Measurements from ENCODE around the gene POU2F3. TPM values are rescaled to one million over a fixed set of nuclear protein-coding genes. Genes with fewer than 3 reads are reported as not detected.
A peak's percentile ranks its signal among the peaks of the same experiment; 100 is the strongest.

Gene POU2F3
- total and polyA plus RNA-seq, 7 donors = not detected

DNA sequence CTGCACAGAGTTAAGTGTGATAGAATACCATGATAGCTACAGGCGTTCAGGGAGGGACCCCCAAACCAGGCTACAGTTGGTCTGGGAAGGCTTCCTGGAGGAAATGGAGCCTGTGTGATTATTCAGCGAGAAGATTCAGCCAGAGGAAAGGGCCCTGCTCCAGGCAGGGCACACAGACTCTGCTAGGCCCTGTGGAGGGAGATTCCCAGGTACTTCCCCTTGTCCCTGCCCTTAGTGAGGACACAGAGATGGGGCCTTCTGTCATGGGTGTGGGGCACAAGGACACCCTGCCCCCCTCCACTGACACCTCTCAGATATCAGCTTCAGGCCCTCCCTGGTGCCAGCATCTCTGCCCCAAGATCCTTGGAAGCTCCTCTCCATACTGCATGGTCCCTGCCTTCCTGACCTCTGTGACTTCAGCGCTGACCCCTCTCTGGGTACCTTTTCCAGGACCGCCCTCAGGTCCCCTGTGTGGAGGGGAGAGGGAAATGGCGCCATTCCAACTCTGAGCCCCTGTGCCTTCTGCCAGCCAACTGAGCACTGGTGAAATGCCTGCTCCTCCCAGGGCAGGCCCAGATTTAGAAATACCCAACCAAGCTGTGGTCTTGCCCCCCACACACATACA, 12.6 kb upstream of the POU2F3 start:
- Histone ChIP-seq H3K4me3 (no peak overlapping the region), H3K27ac (no peak overlapping the region), H3K36me3 (ENCODE audit: insufficient read depth in 1 of 2, low read depth in 1 of 2) (no peaks in the 10 kb centered on the region), H3K4me1 (peaks cover 14% of the 10 kb centered on the region), H3K27me3 (ENCODE audit: insufficient read depth in 3 of 3, low read length in 2 of 3) (no peaks in the 10 kb centered on the region), H3K9me3 (no peaks in the 10 kb centered on the region)
- intact Hi-C loops (cut with DNase I) = no loop called here
- ATAC-seq (no peak), DNase-seq (no peak)
- 94 to 98% (median 97%) methylated on average over 4 to 5 of the region's 5 CpGs for WGBS, 3 donors
- TF ChIP-seq, protein P1, sequence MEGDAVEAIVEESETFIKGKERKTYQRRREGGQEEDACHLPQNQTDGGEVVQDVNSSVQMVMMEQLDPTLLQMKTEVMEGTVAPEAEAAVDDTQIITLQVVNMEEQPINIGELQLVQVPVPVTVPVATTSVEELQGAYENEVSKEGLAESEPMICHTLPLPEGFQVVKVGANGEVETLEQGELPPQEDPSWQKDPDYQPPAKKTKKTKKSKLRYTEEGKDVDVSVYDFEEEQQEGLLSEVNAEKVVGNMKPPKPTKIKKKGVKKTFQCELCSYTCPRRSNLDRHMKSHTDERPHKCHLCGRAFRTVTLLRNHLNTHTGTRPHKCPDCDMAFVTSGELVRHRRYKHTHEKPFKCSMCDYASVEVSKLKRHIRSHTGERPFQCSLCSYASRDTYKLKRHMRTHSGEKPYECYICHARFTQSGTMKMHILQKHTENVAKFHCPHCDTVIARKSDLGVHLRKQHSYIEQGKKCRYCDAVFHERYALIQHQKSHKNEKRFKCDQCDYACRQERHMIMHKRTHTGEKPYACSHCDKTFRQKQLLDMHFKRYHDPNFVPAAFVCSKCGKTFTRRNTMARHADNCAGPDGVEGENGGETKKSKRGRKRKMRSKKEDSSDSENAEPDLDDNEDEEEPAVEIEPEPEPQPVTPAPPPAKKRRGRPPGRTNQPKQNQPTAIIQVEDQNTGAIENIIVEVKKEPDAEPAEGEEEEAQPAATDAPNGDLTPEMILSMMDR (IDR thresholded peaks at IDR 0.05) = no peak

GRCh38 chr11:120228794-120229384, 11.1 kb upstream of the POU2F3 start:
- intact Hi-C loops (cut with DNase I) = loop anchor here in 1 of 2 donors (2.0 kb wide), 1 partner anchor 56 kb away; no protein-coding TSS in a partner anchor
- peaks cover 7% of the 10 kb centered on the region for H3K4me1 ChIP-seq
- H3K4me3 ChIP-seq = no peak overlapping the region
- TF ChIP-seq, protein P1 (IDR thresholded peaks at IDR 0.05) = no peak
- H3K9me3 ChIP-seq = no peaks in the 10 kb centered on the region
- no peaks in the 10 kb centered on the region for H3K27me3 ChIP-seq (ENCODE audit: insufficient read depth in 3 of 3, low read length in 2 of 3)
- H3K36me3 ChIP-seq (ENCODE audit: insufficient read depth in 1 of 2, low read depth in 1 of 2) = no peaks in the 10 kb centered on the region
- DNase-seq (no peak), ATAC-seq (no peak)
- 82 to 85% (median 84%) methylated on average over 15 to 16 of the region's 16 CpGs for WGBS, 3 donors
- no peak overlapping the region for H3K27ac ChIP-seq

DNA sequence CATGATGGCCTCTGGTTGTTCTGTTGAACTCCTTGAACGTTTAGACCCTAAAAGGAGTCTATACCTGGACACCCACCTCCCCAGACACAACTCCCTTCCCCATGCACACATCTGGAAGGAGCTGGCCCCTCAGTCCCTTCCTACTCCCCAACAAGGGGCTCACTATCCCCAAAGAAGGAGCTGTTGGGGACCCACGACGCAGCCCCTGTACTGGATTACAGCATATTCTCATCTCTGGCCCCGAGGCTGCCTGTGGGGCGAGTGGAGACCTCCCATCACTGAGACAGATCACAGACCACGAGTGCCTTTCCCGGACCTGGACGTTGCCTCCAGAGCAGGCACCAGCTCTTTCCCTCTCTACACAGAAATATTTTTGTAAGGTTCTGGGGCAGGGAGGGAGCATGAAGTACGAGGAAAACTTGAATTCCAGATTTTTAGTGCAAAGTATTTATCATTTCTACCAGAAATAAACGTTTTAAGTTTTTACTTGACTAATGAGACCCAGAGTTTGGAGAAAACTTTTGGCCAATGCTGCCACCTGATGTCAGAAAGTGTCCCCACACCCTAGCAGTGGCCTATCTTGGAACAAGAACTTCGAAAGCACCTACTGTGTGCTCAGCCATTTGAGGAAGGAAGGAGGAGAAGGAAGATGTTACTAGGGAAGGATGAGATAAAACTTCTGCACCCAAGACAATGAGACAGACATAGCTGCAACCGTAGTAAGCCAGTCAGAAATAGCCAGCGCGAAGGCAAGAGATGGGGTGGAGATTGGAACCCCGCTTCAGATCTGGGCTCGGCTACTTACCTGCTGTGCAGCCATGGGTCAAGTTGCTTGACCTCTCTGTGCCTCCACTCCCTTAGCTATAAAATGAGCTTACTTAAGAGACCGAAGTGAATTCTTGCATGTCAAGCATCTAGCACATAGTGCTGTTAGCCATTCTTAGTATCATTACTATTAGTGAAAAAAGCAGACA, 10.2 kb upstream of the POU2F3 start:
- H3K36me3 ChIP-seq (ENCODE audit: insufficient read depth in 1 of 2, low read depth in 1 of 2) = no peaks in the 10 kb centered on the region
- DNase-seq (no peak), ATAC-seq (peak in 1 of 4 donors; percentile 57)
- peaks cover 0 to 6% (median 0%) of the 10 kb centered on the region in 3 donors for H3K27me3 ChIP-seq (ENCODE audit: insufficient read depth in 3 of 3, low read length in 2 of 3)
- no peaks in the 10 kb centered on the region for H3K4me1 ChIP-seq
- H3K27ac ChIP-seq = no peak overlapping the region
- intact Hi-C loops (cut with DNase I) = loop anchor here (1.0 to 2.0 kb wide), 2 partner anchors 57 kb away; no protein-coding TSS in a partner anchor
- TF ChIP-seq, protein P1 (IDR thresholded peaks at IDR 0.05) = peak; percentile 64
- 52 to 57% (median 57%) methylated on average over 17 of the region's 17 CpGs for WGBS, 3 donors
- no peak overlapping the region for H3K4me3 ChIP-seq
- no peaks in the 10 kb centered on the region for H3K9me3 ChIP-seq

- 87 to 90% (median 89%) methylated on average over 5 of the region's 5 CpGs for WGBS, 3 donors
- no peaks in the 10 kb centered on the region for H3K9me3 ChIP-seq
- DNase-seq (no peak), ATAC-seq (no peak)
- TF ChIP-seq, protein P1 (IDR thresholded peaks at IDR 0.05) = no peak
- intact Hi-C loops (cut with DNase I) = loop anchor here in 1 of 2 donors (1.0 kb wide), 1 partner anchor 58 kb away; no protein-coding TSS in a partner anchor
- no peak overlapping the region for H3K27ac ChIP-seq
- H3K4me3 ChIP-seq = no peak overlapping the region
- peaks cover 0 to 6% (median 0%) of the 10 kb centered on the region in 3 donors for H3K27me3 ChIP-seq (ENCODE audit: insufficient read depth in 3 of 3, low read length in 2 of 3)
- no peaks in the 10 kb centered on the region for H3K4me1 ChIP-seq
- no peaks in the 10 kb centered on the region for H3K36me3 ChIP-seq (ENCODE audit: insufficient read depth in 1 of 2, low read depth in 1 of 2)
Measured at GRCh38 chr11:120230433-120231071, 9.4 kb upstream of the POU2F3 start.
